Activated naive CD8-positive, alpha-beta T cell treated with anti-CD3 and anti-CD28 coated beads, Interleukin-2, amount 50 U/mL, for 16 hours (primary cell): ENCODE results near the gene MMEL1.

ENCODE experiments used
- DNase-seq: peaks from one replicate; pipeline ENCODE4 v3.0.0-alpha.2; 2020; ENCODE audit warnings: low read depth, low spot score

The MMEL1 gene

GRCh38 chr1:2642560-2643413 lies 10.0 kb upstream of the MMEL1 start:
- DNase-seq, result peak; percentile 91

GRCh38 chr1:2642131-2642559 lies 9.3 kb upstream of the MMEL1 start:
- no peak for DNase-seq

- no peak for DNase-seq
Observed at GRCh38 chr1:2641381-2642130, 8.7 kb upstream of the MMEL1 start.

- DNase-seq, result no peak
Observed at GRCh38 chr1:2640626-2641025, 7.8 kb upstream of the MMEL1 start.

- DNase-seq, result no peak
Observed at GRCh38 chr1:2639607-2640521, 7.0 kb upstream of the MMEL1 start.

- DNase-seq, result no peak
Observed at GRCh38 chr1:2639203-2639602, 6.4 kb upstream of the MMEL1 start.

GRCh38 chr1:2638466-2639115 lies 5.8 kb upstream of the MMEL1 start:
- no peak for DNase-seq

- DNase-seq, result no peak
Observed at GRCh38 chr1:2637442-2638145, 4.8 kb upstream of the MMEL1 start.

- DNase-seq, result no peak
Observed at GRCh38 chr1:2636733-2637132, 3.9 kb upstream of the MMEL1 start.

GRCh38 chr1:2635361-2636010 lies 2.7 kb upstream of the MMEL1 start:
- no peak for DNase-seq

GRCh38 chr1:2633936-2634491 lies 1.2 kb upstream of the MMEL1 start:
- DNase-seq, result no peak

GRCh38 chr1:2633366-2633935 lies 635 bp upstream of the MMEL1 start:
- DNase-seq, result no peak

- no peak for DNase-seq
Observed at GRCh38 chr1:2632051-2632430, 775 bp downstream of the MMEL1 start.

- no peak for DNase-seq
Observed at GRCh38 chr1:2631136-2632050, 1.4 kb downstream of the MMEL1 start.

- DNase-seq, result no peak
Observed at GRCh38 chr1:2630498-2631135, 2.2 kb downstream of the MMEL1 start.

- DNase-seq, result no peak
Observed at GRCh38 chr1:2629627-2630497, 3.0 kb downstream of the MMEL1 start.
